ENCODE results near the gene P2RY2. TPM values are rescaled to one million over a fixed set of nuclear protein-coding genes. Genes with fewer than 3 reads are reported as not detected.

The P2RY2 gene
- total and polyA plus RNA-seq, 9 of the 15 experiments (the other 6 are each of a cell fraction or from before 2014, with no cell fraction given) = not detected

DNA sequence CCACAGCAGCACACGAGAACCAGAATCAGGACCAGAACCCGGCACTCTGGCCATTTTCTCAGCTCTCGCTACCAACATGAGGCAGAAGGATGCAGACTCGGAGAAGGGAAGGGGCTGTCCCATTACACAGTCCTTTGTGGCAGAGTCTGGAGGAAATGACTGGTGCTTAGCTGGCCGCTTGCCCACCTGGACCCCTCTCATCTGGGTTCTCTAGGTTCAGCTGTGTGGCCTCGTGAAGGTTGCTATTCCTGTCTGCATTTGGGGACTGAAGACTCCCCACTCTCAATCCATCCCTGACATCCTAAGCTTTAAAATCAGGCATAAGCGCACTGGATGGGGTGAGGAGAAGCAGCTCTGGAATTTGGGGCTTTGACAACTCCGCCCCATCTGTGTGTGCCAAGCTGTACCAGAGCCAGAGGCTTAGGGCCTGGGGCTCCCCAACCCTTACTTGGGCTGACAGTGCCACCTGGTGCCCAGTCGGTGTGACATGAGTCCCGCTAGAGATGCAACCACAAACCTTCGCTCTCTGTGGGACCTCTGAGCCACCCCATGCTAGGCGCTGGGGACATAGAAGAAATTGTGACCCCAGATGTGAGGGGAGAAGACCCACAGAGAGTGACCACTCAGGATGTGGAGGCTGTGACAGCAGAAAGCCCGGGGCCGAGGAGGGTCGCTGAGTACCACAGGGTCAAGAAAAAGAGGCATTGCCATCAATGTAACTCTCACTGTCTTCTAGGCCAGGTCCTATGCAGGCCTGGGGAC lies 40.1 kb upstream of the P2RY2 start (continued):
- TF ChIP-seq, protein P1, sequence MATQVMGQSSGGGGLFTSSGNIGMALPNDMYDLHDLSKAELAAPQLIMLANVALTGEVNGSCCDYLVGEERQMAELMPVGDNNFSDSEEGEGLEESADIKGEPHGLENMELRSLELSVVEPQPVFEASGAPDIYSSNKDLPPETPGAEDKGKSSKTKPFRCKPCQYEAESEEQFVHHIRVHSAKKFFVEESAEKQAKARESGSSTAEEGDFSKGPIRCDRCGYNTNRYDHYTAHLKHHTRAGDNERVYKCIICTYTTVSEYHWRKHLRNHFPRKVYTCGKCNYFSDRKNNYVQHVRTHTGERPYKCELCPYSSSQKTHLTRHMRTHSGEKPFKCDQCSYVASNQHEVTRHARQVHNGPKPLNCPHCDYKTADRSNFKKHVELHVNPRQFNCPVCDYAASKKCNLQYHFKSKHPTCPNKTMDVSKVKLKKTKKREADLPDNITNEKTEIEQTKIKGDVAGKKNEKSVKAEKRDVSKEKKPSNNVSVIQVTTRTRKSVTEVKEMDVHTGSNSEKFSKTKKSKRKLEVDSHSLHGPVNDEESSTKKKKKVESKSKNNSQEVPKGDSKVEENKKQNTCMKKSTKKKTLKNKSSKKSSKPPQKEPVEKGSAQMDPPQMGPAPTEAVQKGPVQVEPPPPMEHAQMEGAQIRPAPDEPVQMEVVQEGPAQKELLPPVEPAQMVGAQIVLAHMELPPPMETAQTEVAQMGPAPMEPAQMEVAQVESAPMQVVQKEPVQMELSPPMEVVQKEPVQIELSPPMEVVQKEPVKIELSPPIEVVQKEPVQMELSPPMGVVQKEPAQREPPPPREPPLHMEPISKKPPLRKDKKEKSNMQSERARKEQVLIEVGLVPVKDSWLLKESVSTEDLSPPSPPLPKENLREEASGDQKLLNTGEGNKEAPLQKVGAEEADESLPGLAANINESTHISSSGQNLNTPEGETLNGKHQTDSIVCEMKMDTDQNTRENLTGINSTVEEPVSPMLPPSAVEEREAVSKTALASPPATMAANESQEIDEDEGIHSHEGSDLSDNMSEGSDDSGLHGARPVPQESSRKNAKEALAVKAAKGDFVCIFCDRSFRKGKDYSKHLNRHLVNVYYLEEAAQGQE (IDR thresholded peaks at IDR 0.05; ENCODE audit: borderline replicate concordance) = peak; percentile 91
- TF ChIP-seq, protein P1 (CRISPR knock-in tag; IDR thresholded peaks at IDR 0.05; ENCODE audit: low read depth) = no peak
- TF ChIP-seq CTBP1 (IDR thresholded peaks at IDR 0.05; ENCODE audit: borderline replicate concordance) (peak; percentile 39; the same call in 1 of the 2 replicates), ZFP36 (IDR thresholded peaks at IDR 0.05; ENCODE audit: low read depth, low read length, partially characterized antibody) (peak; percentile 13), HNRNPH1 (optimal IDR thresholded peaks at IDR 0.05; ENCODE audit: low read depth, low read length) (no peak), ELF2 (CRISPR knock-in tag; IDR thresholded peaks at IDR 0.05) (0 out of 2 replicates have a peak, but pooled peaks have one; percentile 30), MCM7 (IDR thresholded peaks at IDR 0.05) (no peak), JUND (IDR thresholded peaks at IDR 0.05; ENCODE audit: borderline replicate concordance, low read depth, low read length) (0 out of 2 replicates have a peak, but pooled peaks have one; percentile 29), JUND (tag; IDR thresholded peaks at IDR 0.05; ENCODE audit: borderline replicate concordance, low read depth, low read length) (no peak), TEAD4 (IDR thresholded peaks at IDR 0.05; ENCODE audit: low read length) (no peak), TEAD4 (CRISPR knock-in tag; IDR thresholded peaks at IDR 0.05; ENCODE audit: borderline replicate concordance) (no peak)
- TF ChIP-seq, protein P2, sequence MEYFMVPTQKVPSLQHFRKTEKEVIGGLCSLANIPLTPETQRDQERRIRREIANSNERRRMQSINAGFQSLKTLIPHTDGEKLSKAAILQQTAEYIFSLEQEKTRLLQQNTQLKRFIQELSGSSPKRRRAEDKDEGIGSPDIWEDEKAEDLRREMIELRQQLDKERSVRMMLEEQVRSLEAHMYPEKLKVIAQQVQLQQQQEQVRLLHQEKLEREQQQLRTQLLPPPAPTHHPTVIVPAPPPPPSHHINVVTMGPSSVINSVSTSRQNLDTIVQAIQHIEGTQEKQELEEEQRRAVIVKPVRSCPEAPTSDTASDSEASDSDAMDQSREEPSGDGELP (CRISPR knock-in tag; IDR thresholded peaks at IDR 0.05; ENCODE audit: borderline replicate concordance) = 0 out of 2 replicates have a peak, but pooled peaks have one; percentile 19
- TF ChIP-seq, protein P3, sequence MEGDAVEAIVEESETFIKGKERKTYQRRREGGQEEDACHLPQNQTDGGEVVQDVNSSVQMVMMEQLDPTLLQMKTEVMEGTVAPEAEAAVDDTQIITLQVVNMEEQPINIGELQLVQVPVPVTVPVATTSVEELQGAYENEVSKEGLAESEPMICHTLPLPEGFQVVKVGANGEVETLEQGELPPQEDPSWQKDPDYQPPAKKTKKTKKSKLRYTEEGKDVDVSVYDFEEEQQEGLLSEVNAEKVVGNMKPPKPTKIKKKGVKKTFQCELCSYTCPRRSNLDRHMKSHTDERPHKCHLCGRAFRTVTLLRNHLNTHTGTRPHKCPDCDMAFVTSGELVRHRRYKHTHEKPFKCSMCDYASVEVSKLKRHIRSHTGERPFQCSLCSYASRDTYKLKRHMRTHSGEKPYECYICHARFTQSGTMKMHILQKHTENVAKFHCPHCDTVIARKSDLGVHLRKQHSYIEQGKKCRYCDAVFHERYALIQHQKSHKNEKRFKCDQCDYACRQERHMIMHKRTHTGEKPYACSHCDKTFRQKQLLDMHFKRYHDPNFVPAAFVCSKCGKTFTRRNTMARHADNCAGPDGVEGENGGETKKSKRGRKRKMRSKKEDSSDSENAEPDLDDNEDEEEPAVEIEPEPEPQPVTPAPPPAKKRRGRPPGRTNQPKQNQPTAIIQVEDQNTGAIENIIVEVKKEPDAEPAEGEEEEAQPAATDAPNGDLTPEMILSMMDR (IDR thresholded peaks at IDR 0.05 in 2 of 3, conservative IDR thresholded peaks at IDR 0.05 in 1 of 3; ENCODE audit: insufficient read depth in 2 of 3, low read depth in 1 of 3, low read length in 3 of 3) = peak; percentile 73 to 83 (median 81)

Measured in K562 (cell line).